Hematopoietic multipotent progenitor cell treated with erythropoietin and hydrocortisone succinate and interleukin-3 and kit ligand, for 8 days (in vitro differentiated cells): ENCODE data around the gene GATAD2A.

ENCODE experiments used
- DNase-seq: peaks from one replicate; pipeline ENCODE4 v3.0.0-alpha.2; 2015

GATAD2A gene

DNA sequence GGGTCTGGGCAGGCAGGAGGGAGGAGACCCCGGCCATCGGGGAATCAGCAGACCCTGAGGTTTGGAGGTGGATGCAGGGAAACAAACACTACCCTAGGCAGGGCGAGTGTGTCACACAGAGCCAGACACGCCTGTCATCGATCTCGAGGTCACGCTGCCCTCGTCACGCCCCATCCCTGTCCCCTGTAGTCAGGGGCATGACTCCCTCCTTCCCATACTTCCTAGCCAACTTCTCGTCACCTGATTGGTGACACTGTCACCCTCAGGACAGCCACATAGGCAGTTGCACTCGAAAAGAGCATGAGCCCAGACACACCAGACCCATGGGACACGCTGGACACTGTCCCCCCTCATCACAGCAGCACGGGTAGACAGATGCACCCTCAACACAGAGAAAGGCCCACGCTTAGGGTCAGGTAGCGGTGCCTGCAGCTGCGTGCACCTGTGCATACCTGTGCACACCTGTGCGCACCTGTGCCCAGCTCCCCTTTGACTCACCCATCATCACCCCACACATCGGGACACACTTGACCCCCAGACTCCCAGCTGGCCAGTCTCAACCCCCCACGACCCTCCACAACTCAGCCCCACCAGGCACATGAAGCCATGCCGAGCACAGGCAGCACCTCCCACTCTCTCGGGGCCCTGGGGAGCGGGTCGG, 144.5 kb downstream of the GATAD2A start:
- no peak for DNase-seq

DNA sequence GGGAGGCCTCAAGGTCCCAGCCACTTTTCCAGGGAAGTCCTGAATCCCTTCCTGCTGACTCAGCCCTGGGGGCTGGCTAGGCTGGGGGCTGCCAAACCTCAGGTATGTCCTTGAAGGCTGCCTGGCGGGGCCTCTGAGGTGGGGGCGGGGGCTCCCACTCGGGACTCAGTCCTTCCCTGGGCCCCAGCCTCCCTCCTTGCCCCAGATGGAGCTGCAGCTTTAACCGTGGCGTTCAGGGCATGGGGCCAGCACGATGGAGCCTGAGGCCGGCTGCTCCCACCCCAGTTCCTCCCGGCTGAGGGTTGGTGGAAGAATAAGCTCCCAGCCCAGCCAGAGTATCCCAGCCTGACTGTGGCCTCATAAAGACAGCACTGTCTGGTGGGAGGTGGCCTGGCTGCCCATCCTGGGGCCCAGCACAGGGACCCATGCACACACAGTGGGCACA, 145.0 kb downstream of the GATAD2A start:
- no peak for DNase-seq

GRCh38 chr19:19550972-19551852, 145.7 kb downstream of the GATAD2A start:
- DNase-seq, result no peak

DNA sequence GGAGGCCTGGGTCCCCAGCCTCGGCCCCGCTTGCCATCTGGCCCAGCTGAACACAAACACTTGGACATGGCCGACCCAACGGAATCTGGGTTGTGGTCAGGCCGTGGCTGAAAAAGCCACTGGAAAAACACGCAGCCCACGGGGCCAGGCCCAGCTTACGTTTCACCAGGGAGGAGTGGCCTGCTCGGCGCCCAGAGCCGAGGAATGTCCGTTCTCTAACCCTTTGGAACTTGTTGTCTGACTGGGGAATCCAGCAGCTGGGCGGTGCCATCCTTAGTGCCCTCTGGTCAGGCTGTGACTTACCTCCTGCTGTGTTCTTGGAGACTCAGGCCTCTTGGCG, 146.3 kb downstream of the GATAD2A start:
- DNase-seq, result no peak

DNA sequence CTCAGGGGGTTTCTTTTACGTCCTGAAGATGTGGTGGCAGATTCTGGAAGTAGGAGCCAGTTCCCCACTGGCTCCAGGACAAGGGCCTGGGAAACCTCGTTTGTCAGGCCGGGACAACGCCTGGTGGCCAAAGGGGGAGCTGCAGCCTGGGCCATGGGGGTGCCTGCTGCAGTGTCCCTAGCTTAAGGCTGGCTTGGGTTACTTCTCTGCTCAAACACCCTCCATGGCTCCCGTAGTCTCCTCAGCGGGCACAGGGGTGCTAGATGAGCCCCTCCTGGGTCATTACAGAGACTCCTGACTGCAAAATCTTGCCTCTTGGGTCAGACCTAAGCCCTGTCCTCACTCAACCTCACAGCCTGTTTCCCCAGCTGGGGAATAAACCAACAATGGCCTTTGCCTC, 147.3 kb downstream of the GATAD2A start:
- peak; percentile 24 for DNase-seq

DNA sequence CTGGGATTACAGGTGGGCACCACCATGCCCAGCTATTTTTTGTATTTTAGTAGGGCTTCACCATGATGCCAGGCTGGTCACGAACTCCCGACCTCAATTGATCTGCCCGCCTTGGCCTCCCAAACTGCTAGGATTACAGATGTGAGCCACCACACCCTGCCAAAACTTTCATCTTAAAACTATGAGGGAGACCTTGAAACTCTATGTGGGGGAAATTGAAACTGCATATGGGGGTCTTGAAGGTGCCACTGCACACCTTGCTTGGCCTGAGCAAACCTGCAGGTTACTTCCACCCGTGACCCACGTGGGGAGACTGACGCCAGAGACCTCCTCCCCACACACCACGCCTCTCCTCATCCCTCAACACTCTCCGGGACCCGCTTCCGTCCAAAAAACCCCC, 148.2 kb downstream of the GATAD2A start:
- DNase-seq, result no peak

DNA sequence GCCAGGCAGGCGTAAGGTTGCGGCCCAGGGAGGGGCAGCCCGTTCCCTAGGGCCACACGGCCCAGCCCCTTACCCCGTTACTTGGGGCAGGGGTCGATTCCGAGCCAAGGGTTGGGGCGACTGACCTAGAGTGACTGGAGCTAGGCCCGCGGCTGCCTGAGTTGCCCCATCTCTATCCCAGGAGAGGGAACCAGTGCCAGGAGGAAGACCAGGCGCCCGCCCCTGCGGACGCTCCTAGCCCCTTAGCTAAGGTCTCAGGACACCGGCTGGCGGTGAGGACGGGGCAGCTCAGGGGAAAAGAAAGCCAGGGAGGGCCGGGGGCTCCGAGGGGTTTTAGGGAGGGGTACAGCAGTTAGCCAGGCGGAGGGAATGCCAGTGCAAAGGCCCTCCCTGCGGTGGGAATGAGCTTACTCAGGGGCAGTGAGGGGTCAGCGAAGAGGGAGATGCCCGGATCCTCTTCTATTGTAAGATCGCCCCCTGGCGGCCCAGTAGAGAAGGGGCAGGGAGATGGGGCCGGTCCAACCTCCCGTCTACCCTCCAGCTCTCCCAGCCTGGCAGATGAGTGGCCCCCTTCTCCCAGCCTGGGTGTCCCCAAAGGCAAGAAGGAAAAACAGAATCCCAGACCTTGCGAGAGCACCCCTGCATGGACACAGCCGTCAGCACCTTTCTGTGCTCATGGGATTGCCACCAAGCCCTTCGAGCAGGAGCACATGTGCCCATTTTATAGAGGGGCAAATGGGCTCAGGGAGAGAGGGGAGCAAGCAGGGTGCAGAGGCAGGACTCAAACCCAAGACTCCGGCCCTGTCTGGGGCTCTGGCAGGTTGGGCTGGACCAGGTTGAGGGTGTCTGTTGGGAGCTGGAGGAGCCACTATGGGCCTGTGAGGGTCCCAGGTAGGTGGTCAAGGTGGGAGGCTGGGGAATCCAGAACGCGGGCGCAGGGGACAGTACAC, 148.9 kb downstream of the GATAD2A start:
- DNase-seq, result peak; percentile 54

DNA sequence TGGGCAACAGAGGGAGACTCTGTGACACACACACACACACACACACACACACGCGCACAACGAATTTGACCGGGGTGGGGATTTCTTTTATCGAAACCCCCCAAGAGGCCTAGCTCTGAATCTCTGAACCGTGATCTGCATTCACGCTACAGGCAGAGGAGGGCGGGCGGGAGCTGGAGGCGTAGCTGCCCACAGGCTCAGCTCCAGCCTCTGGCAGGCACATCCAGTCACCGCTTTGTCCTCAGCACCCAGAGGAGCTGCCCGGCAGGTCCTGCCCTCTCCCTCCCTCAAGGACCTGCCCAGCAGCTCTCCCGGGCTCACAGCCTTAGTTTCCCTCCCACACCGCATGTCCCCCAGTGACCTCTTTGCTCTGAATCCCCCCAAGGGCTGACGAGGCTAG, 152.6 kb downstream of the GATAD2A start:
- no peak for DNase-seq
